Activated CD4-positive, CD25-positive, alpha-beta regulatory T cell treated with anti-CD3 and anti-CD28 coated beads, Interleukin-2, amount 50 U/mL, for 72 hours (primary cell): ENCODE data around the gene EDIL3.
"Not testable (repeated sequence)": the region's sequence is repeated elsewhere in the genome, so short reads cannot be mapped to it uniquely, and the experiment has no call there.

ENCODE experiments used
- DNase-seq: peaks from one replicate; pipeline ENCODE4 v3.0.0; 2021

EDIL3 gene

DNA sequence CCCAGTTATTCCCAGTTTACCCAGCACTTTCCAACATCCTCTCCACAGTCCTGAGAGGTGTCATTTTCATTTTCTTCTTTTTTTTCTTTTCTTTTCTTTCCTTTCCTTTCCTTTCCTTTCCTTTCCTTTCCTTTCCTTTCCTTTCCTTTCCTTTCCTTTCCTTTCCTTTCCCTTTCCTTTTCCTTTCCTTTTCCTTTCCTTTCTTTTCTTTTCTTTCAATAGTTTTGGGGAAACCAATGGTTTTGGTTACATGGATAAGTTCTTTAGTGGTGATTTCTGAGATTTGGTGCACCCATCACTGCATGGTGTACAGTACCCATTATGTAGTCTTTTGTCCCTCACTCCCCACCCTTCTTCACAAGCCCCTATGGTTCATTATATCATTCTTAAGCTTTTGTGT, 224.0 kb downstream of the EDIL3 start:
- not testable (repeated sequence) for DNase-seq

DNA sequence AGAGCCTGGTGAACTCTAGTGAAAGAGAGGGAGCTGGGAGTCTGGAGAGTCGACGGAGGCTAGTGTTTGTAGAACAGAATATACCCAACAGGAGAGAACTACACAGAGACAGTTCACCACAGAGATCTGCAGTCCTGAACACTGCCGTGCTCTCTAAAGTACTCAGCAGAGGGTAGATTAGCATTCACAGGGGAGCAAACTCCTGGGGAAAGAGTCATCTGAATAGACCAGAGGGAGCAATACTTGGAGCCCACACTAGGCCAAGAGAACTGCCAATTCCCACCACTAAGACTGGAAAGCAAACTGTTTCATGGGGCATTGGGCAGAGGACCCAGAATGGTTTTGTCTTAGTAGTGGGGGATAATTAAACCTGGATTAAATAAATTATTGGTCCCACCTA, 235.6 kb downstream of the EDIL3 start:
- no peak for DNase-seq

DNA sequence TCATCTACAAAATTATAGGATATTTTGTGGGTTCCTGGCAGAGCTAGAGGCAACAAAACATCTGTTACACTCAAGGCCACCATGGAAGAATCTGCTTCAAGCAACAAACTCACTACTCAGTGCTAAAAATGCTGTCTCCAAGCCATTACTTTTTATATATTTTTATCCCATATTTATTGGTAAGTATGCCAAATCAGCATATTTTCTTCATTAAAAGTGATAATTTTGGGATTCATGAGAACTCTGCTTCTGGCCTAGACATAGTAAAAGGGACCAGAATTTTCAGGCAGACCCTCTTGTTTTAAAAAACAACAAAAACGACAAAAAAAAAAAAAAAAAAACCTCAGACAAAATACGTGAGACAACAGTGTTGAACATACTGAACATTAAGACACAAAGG, 236.0 kb downstream of the EDIL3 start:
- no peak for DNase-seq

DNA sequence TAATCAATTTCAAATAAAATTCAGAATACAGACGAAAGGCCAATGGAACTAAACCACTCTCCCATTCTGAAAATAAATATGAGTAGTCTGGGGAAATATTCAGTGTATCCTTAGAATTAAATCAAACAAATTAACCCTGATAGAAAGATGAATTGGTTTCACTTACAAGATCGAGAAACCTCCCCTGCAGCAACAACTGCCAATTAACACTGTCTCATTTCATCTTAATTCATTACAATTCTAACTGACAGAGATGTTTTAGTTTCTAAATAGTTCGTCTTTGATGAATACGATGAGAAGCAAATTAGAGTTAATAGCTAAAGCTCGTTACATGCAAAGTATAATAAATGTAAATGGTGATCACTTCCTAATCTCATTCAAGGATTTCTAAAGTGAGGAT, 247.1 kb downstream of the EDIL3 start:
- DNase-seq, result no peak

DNA sequence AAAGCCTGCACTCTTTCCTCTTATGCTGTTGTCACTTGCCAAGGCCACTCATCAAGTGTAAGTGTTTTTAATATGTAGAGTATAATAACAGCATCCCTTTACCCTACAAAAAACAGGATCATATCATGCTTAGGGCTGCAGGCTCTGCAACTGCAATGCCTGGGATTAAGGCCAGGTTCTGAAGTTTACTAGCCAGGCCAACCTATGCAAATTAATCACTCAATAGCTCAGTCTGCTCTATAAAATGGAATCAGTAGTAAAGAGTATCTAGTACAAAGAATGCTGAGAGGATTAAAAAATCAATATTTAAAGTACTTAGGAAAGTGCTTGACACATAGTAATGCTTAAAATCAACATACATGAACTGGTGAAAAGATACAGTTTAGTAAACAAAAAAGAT, 253.3 kb downstream of the EDIL3 start:
- DNase-seq, result no peak

DNA sequence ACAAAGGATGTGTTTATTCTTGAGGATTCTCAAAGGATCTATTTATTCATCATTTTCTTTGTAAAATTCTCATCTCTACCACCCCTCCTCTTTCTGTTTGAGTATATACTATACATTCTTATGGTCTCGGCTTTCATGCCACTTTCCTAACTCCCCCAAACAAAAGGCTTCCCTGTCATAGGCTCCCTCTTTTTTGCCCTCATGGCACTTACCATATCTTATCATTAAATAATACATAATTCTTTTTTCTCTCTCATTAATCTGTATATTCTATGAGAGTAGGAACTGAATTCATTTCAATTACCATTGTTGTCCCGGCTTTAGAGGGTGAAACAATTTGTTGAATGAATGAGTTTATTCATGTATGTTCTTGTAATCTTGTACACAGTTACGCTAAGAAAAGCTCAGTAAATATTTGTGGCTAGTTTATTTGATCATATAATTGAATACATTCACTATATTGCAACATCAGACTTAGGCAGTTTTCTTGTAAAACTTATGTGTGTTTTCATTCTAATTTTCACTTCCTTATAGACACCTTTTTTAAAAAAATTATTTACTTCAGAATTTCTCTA, 254.6 kb downstream of the EDIL3 start:
- DNase-seq, result no peak

DNA sequence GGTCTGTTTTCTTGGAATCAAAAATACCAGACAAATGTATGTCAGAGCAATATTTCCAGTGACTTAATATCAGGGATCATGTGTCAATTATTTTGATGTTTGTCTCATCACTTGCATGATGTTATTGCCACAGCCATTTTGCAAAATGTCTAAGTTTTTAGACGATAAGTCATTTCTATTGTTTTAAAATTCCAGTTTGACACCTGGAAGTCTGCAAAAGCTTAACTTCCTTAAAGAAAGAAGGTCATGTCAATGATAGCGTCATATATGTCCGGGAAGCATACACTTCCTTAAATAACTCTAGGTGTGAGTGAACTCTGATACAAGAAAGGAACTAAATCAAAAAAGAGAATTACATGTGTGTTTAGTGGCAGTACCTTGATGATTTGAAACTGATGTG, 259.5 kb downstream of the EDIL3 start:
- no peak for DNase-seq

DNA sequence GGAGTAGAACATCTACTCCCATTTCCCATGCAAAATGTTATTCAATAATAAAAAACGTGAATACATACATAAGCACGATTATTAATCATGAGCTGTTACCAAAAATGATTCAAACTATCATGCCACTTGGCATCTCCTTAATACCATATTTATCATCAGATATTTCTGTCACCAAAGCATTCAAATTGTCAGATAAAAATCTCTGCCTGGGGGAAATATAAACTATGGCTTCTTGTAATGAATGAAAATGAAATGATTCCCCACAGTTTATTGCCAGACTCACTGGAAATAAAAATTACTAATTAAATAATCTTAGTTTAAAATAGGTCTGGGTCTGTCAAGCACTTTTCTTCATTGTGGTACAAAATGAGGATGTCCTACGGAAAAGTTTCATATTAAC, 265.4 kb downstream of the EDIL3 start:
- DNase-seq, result no peak

DNA sequence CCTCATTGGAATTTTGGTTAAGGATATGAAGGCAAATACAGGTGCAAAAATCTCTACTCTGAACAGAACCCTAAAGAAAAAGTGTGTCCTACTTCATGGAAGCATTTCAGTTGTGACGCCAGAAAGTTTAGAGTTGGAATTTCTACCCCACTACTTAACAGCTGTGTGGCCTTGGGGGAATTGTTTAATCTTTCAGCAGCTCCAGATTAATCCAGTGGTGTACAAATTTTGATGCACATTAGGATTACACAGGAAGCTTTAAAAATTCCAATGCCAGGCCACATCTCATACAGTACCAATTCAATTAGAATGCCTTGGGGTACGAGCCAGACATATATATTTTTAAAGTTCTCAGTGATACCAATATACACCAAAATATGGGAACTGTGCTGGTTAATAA, 266.1 kb downstream of the EDIL3 start:
- DNase-seq, result no peak

DNA sequence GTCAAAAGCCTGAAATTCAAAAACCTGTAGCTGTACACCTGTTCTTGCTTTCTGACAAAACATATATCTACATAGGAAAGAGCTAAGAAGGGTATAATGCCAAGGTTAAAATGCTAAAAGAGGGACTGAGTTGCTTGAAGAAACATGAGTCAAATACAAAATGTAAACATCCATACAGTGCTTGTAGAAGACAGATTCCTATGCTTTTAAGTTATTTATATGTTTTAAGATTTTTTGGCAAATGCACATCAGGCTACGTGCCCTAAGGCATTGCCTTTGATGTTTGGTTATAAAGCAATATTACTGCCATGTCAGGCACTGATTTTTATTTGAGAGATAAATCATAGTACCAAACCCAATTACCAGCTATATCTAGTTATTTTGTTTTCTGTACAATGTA, 269.0 kb downstream of the EDIL3 start:
- DNase-seq, result no peak

DNA sequence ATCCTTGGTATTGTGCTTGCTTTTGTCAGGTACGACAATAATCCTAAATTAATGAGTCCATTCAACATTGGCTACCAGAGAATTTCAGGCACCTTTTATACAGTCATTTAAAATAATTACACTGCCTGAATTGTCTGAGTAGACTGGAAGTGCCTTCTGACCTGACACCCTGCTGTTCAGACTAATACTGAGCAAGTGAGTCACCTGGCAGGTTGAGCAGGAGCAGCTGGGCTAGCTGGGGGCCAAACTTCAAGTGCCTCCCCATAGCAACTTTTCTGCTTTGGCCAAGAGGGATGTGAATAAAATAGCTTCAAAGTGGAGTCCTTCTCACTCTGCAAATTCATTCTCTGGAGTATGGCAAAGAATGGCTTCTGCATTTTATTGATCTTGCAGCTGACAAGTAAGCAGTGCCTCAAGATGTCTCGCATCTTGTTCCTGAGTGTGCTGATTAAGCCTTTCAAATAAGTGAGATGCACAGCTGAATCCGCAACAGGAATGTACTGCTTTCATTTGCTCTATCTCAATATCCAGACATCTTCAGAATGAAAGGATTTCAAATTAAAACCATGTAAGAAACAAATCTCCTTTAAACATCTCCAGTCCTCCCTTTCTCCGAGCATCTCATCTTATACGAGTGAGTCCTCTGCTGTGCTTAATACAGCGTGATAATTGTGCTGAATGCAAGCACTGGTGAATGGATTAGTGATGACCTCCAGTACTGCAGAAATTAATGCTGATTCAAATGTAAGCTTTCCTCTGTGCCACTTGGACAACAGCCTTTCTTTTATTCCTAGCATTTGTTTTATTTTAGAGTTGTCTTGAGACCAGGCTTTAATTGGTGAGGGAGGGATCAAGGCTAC, 271.2 kb downstream of the EDIL3 start:
- no peak for DNase-seq

DNA sequence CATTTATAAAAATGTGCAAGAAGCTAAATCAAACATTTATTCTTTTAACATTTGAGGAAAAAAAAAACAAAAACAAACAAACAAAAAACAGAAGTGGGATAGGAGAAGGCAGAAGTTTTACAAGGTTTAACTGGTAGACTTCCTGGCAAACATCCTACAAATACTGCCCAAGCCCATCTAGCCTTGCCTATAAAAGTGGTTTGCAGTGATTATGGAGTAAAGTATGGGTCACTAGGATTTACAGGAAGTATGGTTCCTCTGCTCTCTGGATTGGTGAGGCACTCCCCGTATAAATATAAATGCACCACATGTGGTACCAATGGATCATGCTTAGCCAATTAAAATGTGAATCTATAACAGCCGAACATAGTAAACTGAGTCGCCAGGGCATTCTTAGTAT, 291.9 kb downstream of the EDIL3 start:
- no peak for DNase-seq

DNA sequence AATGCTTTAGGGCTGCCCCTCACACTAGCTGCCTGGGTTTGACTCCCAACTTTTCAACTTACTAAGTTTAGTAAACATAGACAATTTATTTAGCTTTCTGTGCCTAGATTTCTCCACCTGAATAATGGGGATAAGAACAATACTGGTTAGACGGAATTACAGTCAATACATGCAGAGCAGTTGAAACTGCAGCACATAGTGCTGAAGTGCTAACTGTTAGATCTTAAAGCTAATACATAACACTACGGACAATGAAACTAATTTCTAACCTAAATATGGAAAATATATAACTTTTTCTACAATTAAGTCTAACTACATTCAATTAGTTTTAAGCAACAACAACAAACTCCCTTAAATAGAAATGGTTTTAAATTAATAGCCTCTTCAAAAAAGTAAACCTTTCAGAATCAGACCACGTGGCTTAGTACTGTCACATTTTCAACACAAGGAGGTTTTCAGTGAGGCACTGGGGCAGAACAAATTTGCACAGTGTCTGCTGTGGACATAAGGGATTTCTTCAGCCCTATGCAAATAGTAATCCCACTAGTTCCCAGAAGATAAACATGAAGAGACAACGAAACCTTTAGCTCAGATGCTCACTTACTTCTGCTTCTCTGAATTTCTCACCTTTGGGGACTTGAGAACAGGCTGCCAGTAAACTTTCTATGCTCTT, 293.4 kb downstream of the EDIL3 start:
- no peak for DNase-seq

DNA sequence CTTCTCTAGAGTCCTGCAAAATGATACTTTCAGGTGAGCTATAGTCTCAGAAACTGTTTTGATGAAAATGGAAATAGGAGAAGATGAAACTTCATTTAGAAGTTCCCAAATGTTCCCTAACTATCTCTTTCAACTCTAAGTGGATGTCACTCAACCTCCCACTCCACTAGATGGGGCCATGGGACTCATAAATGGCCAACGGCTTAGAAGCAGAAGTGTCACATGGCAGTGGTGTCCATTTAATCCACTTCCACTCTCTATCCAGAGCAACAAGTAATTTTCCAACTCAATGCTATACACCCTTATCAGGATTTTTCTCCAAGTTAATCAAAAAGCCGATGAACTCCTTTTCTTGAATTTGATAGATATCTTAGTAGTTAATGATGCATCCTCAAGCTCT, 295.7 kb downstream of the EDIL3 start:
- DNase-seq, result no peak

DNA sequence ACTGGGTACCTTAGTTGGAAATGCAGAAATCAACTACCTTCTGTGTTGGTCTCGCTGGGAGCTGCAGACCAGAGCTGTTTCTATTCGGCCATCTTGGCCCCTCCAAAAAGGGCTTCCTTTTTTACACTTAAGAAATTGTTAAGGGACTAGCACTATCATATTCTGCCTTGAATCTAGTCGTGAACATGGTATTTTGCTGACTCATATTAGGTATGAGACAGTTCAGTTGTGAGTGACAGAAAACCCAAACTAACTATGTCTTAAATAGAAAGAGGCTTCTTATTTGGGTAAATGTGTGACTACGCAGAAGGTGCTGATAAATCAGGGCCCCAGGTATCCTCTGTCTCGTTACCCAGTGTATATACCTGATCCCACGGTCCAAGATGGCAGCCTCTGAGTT, 298.2 kb downstream of the EDIL3 start:
- DNase-seq, result no peak

DNA sequence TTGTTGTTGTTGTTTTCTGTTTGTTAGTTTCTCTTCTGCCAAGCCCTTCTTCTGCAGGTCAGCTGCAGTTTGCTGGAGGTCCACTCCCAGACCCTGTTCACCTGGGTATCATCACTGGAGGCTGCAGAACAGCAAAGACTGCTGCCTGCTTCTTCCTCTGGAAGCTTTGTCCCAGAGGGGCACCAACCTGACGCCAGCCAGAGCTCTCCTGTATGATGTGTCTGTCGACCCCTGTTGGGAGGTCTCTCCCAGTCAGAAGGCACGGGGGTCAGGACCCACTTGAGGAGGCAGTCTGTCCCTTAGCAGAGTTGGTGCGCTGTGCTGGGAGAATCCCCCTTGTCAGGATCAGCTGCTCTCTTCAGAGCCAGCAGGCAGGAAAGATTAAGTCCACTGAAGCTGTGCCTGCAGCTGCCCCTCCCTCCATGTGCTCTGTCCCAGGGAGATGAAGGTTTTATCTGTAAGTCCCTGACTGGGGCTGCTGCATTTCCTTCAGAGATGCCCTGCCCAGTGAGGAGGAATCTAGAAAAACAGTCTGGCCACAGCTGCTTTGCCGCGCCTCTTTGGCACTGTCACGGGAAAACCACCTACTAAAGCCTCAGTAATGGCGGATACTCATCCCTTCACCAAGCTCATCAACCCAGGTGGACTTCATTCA, 299.2 kb downstream of the EDIL3 start:
- DNase-seq, result no peak

DNA sequence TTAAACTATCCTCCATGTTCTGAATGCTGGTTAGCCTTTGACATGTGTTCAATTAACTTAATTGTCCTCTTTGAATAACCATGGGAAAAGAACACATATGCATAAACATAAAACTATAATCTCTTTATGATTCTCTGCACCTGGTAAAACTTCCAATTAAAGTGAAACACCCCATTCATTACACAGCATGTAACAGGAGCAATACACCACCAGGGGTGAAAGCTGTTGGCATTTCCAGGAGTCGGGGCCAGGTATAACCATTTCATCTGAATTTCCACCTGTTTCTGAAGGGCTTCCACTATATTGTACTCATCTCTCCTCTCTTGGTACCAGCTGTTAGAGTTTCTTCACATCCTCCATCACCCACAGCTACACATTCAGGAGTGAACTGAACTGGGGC, 303.8 kb downstream of the EDIL3 start:
- no peak for DNase-seq

DNA sequence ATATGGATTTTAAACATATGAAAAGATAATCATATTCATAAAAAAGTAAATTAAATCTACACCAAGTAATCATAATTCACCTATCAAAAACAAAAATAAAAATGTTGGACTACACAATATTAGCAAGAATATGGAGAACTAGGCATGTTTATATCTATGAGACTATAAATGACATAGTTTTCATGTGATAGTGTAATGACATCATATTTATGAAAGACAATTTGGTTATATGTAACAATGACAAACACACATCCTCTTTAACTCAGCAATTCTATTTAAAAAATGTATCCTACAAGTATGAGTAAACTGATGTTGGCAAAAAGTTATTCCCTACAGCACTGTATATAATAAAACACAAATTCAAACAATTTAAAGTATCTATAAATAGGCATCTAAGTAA, 312.3 kb downstream of the EDIL3 start:
- DNase-seq, result no peak

DNA sequence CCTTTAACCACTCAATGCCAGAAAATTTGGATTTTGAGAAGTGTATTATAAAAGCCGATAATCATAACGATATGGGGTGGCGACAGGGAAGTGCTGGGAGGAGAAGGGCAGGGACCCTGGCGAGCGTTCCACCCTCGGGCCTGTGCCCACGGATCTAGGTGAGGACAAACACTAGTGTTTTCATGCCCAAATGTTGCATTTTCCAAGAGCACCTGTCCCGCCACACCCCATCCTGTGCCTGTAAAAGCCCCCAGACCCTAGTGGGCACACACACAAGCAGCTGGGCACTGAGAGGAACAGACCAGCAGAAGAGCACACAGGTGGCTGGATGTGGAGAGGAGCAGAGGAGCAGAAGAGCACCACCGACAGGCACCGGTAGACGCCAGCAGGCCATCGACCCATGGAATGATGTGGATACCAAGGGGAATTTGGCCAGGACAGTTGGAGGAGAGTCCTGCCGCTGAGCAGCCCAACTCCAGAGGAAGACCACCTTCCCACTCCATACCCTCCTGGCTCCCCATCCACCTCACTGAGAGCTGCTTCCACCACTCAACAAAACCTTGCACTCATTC, 315.0 kb downstream of the EDIL3 start:
- DNase-seq, result no peak

DNA sequence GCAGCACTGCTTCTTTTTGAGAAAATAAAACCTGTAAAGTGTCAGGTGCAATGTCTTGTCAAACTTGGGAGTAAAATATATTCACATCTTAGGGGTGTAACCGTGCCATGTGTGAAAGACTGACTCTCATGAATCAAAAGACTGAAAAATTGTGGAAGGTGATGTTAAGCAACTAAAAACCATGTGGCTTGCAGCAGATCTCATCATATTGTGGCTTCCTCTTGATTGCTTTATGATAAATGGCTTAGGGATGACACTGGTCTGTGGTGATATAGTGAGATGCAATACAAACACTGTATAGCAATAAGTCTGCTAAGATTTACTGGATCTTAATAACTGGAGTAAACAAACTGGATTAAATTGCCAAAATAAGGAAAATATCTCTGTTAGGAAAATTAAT, 321.6 kb downstream of the EDIL3 start:
- DNase-seq, result no peak

DNA sequence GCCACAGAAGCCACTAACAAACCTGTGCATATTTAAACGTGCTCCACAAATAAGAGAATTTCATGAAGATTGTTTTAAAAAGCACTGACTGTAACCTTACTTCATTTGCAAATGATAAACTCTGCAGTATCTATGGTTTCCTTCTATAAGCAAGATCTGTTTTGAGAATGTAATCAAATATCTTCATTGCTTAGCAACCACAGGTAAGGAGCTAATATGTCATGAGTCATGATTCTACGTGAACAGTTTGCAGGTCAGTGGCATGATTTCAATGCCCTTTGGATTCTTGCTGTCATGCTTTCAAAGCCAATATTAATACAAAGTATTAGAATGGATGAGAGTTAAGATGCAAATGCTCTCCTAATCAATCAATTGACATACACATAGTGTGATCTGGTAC, 325.0 kb downstream of the EDIL3 start:
- DNase-seq, result no peak

DNA sequence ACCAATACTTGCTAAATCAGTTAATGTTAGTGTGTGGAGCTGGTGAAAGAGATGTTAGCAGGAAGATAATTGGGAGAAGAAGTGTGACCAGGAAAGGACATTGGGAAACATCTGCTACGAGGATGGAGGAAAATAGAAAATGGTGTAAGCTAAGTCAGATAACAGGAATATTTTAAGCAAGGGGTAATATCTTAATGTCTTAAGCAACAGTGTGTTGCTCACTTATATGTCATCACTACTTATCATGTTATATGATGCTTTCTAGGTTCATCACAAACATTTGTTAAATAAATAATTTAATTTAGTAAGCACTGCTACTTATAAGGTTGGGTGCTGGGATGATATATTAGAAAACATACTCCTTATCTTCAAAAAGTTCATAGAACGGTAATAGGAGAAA, 326.1 kb downstream of the EDIL3 start:
- no peak for DNase-seq

DNA sequence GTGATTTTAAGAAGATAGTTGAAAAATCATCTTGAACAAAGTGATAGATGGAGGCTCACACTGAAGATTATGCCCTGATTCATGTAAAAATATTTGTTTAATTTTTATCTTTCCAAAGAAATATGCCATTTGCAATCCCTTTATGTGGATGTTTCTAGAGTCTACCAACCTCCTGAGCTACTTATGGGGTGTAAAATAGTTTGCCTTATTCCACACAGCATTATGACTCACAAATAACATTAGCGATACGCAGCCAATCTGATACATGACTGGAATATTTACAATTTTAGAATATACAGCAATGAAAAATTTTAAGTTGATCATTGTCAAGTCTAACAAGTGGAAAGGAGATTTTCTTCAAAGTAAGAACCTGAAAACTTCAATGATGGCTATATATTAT, 327.5 kb downstream of the EDIL3 start:
- DNase-seq, result no peak

DNA sequence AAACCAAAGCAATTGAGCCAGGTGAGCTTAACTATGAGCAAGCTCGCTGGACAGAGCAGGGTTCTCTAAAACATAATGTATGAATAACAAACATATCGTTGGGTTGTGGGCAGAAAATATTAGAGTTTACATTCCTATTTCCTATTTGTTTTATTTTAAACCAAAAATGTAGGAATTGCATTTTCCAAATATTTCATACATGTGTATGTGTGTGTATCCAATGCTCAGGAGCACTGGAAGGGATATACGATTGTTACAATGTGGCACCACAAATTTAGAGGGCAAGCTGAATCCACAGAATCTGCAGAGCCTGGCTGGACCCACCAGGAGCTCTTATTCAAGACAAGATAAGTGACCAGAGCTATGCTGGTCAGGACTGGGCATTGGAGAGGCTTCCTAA, 338.7 kb downstream of the EDIL3 start:
- DNase-seq, result no peak
